ENCODE measurements around the gene GSK3A. TPM values are rescaled to one million over a fixed set of nuclear protein-coding genes. Genes with fewer than 3 reads are reported as not detected.

GSK3A gene
- total and polyA plus RNA-seq, 9 of the 15 experiments (the other 6 are each of a cell fraction or from before 2014, with no cell fraction given) = 0.62 to 90.7 (median 33.3) TPM

DNA sequence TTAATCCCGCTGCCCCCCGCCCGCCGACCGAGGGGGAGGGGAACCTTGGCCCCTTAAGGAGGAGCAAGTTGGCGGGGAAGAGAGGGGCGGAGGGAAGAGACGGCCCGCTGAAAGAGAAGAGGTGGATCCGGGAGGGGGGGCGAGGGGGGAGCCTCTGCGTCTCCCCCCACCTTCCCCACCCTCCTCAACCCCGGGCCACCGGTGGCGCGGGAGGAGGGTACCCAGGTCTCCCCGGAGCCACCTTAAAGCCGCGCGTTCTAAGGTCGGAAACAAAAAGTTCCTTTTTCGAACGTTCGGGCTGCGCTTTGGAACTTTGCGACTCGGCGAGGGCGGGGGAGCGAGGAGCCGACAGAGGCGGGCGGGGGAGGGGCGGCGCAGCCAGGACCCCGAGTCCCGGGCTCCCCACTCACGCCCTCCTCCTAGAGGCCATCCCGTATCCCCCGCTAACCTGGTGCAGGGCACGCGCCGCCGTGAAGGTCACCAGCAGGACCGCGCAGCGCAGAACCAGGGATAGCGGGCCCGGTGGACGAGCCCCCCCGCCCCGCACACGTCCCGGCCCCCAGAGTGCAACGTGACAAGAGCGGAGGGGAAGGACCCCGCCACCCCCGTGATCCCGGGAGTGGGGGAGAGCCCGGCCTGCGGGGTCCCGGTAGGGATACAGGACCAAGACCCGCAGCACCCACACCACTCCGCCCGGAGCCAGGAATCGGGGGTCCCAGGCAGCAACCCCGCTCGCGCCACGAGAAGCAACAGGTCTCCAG is 11.9 kb upstream of the GSK3A start (continued):
- TF ChIP-seq, protein P1, sequence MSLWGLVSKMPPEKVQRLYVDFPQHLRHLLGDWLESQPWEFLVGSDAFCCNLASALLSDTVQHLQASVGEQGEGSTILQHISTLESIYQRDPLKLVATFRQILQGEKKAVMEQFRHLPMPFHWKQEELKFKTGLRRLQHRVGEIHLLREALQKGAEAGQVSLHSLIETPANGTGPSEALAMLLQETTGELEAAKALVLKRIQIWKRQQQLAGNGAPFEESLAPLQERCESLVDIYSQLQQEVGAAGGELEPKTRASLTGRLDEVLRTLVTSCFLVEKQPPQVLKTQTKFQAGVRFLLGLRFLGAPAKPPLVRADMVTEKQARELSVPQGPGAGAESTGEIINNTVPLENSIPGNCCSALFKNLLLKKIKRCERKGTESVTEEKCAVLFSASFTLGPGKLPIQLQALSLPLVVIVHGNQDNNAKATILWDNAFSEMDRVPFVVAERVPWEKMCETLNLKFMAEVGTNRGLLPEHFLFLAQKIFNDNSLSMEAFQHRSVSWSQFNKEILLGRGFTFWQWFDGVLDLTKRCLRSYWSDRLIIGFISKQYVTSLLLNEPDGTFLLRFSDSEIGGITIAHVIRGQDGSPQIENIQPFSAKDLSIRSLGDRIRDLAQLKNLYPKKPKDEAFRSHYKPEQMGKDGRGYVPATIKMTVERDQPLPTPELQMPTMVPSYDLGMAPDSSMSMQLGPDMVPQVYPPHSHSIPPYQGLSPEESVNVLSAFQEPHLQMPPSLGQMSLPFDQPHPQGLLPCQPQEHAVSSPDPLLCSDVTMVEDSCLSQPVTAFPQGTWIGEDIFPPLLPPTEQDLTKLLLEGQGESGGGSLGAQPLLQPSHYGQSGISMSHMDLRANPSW (CRISPR knock-in tag; IDR thresholded peaks at IDR 0.05) = no peak
- TF ChIP-seq, protein P2, sequence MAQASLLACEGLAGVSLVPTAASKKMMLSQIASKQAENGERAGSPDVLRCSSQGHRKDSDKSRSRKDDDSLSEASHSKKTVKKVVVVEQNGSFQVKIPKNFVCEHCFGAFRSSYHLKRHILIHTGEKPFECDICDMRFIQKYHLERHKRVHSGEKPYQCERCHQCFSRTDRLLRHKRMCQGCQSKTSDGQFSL (CRISPR knock-in tag; IDR thresholded peaks at IDR 0.05) = peak; percentile 73
- TF ChIP-seq, protein P2 (tag; IDR thresholded peaks at IDR 0.05) = peak in 1 of 2 experiments; percentile 84; a peak in 2 of 4 replicates
- TF ChIP-seq, protein P3, sequence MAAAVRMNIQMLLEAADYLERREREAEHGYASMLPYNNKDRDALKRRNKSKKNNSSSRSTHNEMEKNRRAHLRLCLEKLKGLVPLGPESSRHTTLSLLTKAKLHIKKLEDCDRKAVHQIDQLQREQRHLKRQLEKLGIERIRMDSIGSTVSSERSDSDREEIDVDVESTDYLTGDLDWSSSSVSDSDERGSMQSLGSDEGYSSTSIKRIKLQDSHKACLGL (CRISPR knock-in tag; IDR thresholded peaks at IDR 0.05; ENCODE audit: borderline replicate concordance, poor library complexity, severe bottlenecking) = no peak
- TF ChIP-seq CBX3 (IDR thresholded peaks at IDR 0.05; ENCODE audit: borderline replicate concordance in 1 of 2, low read length in 2 of 2) = no peak
- TF ChIP-seq ILK (tag; IDR thresholded peaks at IDR 0.05; ENCODE audit: borderline replicate concordance, low read depth) = no peak
- TF ChIP-seq GATA2 (CRISPR knock-in tag; IDR thresholded peaks at IDR 0.05) = no peak
- TF ChIP-seq, protein P4, sequence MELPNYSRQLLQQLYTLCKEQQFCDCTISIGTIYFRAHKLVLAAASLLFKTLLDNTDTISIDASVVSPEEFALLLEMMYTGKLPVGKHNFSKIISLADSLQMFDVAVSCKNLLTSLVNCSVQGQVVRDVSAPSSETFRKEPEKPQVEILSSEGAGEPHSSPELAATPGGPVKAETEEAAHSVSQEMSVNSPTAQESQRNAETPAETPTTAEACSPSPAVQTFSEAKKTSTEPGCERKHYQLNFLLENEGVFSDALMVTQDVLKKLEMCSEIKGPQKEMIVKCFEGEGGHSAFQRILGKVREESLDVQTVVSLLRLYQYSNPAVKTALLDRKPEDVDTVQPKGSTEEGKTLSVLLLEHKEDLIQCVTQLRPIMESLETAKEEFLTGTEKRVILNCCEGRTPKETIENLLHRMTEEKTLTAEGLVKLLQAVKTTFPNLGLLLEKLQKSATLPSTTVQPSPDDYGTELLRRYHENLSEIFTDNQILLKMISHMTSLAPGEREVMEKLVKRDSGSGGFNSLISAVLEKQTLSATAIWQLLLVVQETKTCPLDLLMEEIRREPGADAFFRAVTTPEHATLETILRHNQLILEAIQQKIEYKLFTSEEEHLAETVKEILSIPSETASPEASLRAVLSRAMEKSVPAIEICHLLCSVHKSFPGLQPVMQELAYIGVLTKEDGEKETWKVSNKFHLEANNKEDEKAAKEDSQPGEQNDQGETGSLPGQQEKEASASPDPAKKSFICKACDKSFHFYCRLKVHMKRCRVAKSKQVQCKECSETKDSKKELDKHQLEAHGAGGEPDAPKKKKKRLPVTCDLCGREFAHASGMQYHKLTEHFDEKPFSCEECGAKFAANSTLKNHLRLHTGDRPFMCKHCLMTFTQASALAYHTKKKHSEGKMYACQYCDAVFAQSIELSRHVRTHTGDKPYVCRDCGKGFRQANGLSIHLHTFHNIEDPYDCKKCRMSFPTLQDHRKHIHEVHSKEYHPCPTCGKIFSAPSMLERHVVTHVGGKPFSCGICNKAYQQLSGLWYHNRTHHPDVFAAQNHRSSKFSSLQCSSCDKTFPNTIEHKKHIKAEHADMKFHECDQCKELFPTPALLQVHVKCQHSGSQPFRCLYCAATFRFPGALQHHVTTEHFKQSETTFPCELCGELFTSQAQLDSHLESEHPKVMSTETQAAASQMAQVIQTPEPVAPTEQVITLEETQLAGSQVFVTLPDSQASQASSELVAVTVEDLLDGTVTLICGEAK (IDR thresholded peaks at IDR 0.05) = no peak
- TF ChIP-seq, protein P4 (CRISPR knock-in tag; IDR thresholded peaks at IDR 0.05) = no peak
- TF ChIP-seq ETV1 (tag; conservative IDR thresholded peaks at IDR 0.05; ENCODE audit: low read depth) = no peak
- TF ChIP-seq, protein P5, sequence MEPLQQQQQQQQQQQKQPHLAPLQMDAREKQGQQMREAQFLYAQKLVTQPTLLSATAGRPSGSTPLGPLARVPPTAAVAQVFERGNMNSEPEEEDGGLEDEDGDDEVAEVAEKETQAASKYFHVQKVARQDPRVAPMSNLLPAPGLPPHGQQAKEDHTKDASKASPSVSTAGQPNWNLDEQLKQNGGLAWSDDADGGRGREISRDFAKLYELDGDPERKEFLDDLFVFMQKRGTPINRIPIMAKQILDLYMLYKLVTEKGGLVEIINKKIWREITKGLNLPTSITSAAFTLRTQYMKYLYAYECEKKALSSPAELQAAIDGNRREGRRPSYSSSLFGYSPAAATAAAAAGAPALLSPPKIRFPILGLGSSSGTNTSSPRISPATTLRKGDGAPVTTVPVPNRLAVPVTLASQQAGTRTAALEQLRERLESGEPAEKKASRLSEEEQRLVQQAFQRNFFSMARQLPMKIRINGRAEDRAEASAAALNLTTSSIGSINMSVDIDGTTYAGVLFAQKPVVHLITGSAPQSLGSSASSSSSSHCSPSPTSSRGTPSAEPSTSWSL (CRISPR knock-in tag; IDR thresholded peaks at IDR 0.05; ENCODE audit: borderline replicate concordance) = no peak
